ENCODE data around the gene AURKAIP1. TPM values are rescaled to one million over a fixed set of nuclear protein-coding genes. Genes with fewer than 3 reads are reported as not detected.

The AURKAIP1 gene
- total and polyA plus RNA-seq, 9 of the 15 experiments (the other 6 are each of a cell fraction or from before 2014, with no cell fraction given): 7.8 to 478 (median 92.0) TPM

DNA sequence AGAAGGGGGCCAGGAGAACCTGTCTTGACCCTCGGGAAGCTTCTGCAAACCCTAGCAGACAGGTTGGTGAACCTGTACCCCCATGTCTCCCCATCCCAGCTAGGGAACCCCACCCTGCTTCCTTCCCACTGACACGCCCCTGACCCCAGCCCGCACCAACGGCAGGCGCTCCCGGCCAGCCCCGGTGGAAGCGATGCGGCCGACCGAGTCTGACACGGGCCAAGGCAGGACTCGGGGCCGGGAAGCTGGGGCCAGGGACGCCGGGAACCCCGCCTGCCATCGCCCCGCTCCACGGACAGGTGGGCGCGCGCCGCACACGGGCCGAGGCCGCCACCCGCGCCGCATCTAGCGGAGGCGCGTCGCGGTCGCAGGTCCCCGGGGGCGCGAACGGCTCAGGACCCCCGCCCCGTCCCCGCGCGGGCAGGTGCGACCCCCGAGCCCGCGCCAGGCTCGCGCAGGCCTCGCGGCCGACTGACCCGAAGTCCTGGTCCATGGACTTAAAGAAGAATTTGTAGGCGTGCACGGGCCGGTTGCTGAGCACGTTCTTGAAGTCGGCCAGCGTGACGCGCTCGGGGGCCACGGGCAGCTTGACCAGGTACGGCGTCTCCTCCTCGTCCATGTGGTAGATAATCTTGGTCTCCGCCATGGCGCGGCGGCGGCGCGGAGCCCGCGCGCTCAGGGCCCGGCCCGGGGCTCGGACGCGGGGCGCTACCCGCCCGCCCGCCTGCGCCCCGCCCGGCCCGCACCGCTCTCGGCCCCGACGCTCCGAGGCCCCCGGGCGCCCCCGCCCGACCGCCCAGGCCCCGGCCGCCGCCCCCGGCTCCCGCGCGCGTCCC is 26.4 kb downstream of the AURKAIP1 start (continued):
- TF ChIP-seq, protein P1, sequence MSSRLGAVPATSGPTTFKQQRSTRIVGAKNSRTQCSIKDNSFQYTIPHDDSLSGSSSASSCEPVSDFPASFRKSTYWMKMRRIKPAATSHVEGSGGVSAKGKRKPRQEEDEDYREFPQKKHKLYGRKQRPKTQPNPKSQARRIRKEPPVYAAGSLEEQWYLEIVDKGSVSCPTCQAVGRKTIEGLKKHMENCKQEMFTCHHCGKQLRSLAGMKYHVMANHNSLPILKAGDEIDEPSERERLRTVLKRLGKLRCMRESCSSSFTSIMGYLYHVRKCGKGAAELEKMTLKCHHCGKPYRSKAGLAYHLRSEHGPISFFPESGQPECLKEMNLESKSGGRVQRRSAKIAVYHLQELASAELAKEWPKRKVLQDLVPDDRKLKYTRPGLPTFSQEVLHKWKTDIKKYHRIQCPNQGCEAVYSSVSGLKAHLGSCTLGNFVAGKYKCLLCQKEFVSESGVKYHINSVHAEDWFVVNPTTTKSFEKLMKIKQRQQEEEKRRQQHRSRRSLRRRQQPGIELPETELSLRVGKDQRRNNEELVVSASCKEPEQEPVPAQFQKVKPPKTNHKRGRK (tag; IDR thresholded peaks at IDR 0.05): no peak
- TF ChIP-seq, protein P2, sequence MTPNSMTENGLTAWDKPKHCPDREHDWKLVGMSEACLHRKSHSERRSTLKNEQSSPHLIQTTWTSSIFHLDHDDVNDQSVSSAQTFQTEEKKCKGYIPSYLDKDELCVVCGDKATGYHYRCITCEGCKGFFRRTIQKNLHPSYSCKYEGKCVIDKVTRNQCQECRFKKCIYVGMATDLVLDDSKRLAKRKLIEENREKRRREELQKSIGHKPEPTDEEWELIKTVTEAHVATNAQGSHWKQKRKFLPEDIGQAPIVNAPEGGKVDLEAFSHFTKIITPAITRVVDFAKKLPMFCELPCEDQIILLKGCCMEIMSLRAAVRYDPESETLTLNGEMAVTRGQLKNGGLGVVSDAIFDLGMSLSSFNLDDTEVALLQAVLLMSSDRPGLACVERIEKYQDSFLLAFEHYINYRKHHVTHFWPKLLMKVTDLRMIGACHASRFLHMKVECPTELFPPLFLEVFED (CRISPR knock-in tag; conservative IDR thresholded peaks at IDR 0.05): no peak
- TF ChIP-seq, protein P3, sequence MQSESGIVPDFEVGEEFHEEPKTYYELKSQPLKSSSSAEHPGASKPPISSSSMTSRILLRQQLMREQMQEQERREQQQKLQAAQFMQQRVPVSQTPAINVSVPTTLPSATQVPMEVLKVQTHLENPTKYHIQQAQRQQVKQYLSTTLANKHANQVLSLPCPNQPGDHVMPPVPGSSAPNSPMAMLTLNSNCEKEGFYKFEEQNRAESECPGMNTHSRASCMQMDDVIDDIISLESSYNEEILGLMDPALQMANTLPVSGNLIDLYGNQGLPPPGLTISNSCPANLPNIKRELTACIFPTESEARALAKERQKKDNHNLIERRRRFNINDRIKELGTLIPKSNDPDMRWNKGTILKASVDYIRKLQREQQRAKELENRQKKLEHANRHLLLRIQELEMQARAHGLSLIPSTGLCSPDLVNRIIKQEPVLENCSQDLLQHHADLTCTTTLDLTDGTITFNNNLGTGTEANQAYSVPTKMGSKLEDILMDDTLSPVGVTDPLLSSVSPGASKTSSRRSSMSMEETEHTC (IDR thresholded peaks at IDR 0.05): 0 out of 2 replicates have a peak, but pooled peaks have one; percentile 5
- TF ChIP-seq GATA2 (CRISPR knock-in tag; IDR thresholded peaks at IDR 0.05) (no peak), PPARD (CRISPR knock-in tag; IDR thresholded peaks at IDR 0.05) (no peak), ZNF217 (CRISPR knock-in tag; IDR thresholded peaks at IDR 0.05) (no peak), BCOR (IDR thresholded peaks at IDR 0.05) (no peak), LCOR (CRISPR knock-in tag; IDR thresholded peaks at IDR 0.05) (no peak), NR2C1 (IDR thresholded peaks at IDR 0.05) (no peak), NR2C1 (tag; IDR thresholded peaks at IDR 0.05) (peak; percentile 26; the same call in 1 of the 2 replicates), CREBBP (IDR thresholded peaks at IDR 0.05; ENCODE audit: low read depth, low read length) (no peak), CBX8 (IDR thresholded peaks at IDR 0.05; ENCODE audit: borderline replicate concordance, extremely low read depth, low read depth, low read length, poor library complexity, severe bottlenecking) (no peak), KDM5B (IDR thresholded peaks at IDR 0.05; ENCODE audit: insufficient replicate concordance, low read depth, low read length) (peak; percentile 11), HEY1 (CRISPR knock-in tag; IDR thresholded peaks at IDR 0.05; ENCODE audit: borderline replicate concordance) (no peak), ZC3H4 (CRISPR knock-in tag; IDR thresholded peaks at IDR 0.05; ENCODE audit: borderline replicate concordance) (no peak), STAT5B (CRISPR knock-in tag; IDR thresholded peaks at IDR 0.05) (no peak)
- TF ChIP-seq, protein P4, sequence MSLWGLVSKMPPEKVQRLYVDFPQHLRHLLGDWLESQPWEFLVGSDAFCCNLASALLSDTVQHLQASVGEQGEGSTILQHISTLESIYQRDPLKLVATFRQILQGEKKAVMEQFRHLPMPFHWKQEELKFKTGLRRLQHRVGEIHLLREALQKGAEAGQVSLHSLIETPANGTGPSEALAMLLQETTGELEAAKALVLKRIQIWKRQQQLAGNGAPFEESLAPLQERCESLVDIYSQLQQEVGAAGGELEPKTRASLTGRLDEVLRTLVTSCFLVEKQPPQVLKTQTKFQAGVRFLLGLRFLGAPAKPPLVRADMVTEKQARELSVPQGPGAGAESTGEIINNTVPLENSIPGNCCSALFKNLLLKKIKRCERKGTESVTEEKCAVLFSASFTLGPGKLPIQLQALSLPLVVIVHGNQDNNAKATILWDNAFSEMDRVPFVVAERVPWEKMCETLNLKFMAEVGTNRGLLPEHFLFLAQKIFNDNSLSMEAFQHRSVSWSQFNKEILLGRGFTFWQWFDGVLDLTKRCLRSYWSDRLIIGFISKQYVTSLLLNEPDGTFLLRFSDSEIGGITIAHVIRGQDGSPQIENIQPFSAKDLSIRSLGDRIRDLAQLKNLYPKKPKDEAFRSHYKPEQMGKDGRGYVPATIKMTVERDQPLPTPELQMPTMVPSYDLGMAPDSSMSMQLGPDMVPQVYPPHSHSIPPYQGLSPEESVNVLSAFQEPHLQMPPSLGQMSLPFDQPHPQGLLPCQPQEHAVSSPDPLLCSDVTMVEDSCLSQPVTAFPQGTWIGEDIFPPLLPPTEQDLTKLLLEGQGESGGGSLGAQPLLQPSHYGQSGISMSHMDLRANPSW (CRISPR knock-in tag; IDR thresholded peaks at IDR 0.05): 0 out of 2 replicates have a peak, but pooled peaks have one; percentile 31

All from K562 (cell line).